Medulla oblongata (tissue), 1 donor: ENCODE data around the gene ABCA4.
"Not testable (repeated sequence)": the region's sequence is repeated elsewhere in the genome, so short reads cannot be mapped to it uniquely, and the experiment has no call there.

Source experiments
- DNase-seq: peaks from one replicate; pipeline ENCODE4 v3.0.0-alpha.2; 2015; ENCODE audit errors: extremely low spot score

Gene ABCA4

DNA sequence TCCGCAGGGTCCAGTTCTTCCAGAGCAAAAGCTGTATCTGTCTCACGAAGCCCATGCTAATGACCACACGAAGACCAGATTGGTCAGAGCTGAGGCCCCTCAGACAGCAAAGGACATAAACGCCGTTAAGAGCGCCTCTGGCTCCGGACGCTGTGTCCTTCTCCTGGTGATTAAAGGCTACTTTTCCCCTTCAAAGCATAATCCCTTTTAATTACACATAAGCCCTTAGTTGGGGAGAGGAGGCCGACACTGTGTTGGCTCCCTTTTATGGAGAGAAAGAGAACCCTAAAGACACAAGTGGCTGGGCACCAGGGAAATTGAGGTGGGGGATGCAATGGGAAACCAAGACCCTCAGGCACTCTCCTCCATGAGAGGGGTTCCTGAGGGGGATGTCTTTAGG is at the start of gene ABCA4:
TSS of gene ABCA4 (minus strand) at position 158 of the 400 bp plus-strand sequence. CDS start at position 55, 103 bp downstream.
- no peak for DNase-seq

DNA sequence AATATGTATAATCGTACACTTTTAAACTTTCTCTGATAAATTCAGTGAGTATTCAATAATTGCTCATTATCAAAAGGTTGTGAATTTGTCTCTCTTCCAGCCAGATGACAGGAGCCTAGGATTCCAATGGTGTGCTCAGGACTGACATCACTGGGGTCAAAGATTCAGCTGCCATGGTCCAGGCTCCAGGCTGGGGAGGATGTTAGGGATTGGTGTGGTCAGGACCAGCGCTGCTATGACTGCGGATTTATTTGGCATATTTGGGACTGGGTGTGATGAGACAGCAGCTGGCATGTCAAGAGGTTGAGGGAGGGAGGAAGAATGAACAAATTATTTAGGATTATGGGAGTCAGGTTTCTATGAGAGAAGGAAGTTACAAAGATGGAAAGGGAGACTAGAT is 48.2 kb upstream of the ABCA4 start:
- DNase-seq: no peak

DNA sequence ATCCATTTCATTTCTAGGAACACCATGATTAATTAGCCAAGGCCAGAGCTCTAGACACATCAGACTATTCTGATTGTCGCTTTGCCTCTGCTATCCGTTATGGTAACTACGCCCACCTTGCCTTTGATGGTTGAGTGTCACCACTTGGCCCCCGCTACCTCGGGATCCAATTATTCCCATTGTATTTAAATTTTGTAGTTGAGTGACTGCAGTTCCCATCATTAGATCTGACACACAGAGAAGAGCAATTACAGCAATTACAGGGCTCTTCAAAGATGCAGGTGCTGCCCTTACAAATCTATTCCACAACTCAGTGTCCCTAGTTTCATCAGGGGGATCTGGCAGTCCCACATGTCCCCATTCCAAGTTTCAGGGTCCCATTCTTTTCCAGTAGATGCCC is 44.9 kb upstream of the ABCA4 start:
- DNase-seq: no peak

DNA sequence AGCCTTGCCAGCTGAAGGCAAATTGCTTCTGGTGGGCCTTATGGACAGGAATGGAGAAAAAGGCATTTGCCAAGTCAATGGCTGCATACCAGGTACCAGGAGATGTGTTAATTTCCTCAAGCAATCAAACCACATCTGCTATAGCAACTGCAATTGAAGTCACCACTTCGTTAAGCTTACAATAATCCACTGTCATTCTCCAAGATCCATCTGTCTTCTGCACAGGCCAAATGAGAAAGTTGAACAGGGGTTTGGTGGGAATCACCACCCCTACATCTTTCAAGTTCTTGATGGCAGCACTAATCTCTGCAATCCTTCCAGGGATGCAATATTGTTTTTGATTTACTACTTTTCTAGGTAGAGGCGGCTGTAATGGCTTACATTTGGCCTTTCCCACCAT is 43.9 kb upstream of the ABCA4 start:
- DNase-seq: not testable (repeated sequence)

DNA sequence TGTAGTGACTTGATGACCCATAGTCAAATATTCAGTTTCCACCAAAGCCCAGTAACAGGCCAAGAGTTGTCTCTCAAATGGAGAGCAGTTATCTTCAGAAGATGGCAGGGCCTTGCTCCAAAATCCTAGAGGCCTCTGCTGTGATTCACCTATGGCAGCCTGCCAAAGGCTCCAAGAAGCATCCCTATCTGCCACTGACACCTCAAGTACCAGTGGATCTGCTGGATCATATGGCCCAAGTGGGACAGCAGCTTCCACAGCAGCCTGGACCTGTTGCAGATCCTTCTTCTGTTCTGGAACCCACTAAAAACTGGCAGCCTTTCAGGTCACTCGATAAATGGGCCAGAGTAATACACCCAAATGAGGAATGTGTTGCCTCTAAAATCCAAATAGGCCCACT is 43.2 kb upstream of the ABCA4 start:
- DNase-seq: not testable (repeated sequence)

DNA sequence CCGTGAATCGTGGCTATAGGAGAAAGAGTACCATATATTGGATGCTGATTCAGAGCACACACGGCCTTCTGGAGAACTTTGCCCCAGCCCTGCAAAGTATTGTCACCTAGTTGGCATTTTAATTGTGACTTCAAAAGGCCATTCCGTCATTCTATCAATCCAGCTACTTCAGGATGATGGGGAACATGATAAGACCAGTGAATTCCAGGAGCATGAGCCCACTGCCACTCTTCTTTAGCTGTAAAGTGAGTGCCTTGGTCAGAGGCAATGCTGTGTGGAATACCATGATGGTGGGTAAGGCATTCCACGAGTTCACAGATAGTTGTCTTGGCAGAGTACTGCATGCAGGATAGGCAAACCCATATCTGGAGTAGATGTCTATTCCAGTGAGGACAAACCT is 42.3 kb upstream of the ABCA4 start:
- not testable (repeated sequence) for DNase-seq

DNA sequence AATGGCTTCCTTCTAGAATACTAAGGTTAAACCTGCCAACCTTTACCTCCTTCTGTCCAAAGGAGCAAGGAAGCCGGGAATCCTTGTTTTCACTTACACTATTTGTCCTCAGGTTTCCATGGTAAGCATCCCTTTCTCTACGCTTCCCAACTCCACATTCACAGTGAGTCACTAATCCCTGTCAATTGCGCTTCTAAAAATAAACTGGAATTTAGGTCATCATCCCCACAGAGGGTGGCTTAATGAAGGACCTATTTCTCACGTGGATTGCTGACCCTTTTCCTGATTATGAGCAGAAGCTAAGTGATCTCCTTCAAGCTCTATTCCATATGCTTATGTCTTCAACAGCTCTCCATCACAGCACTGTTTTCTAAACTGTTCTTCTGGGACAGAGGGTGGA is 39.9 kb upstream of the ABCA4 start:
- peak; percentile 13 for DNase-seq

DNA sequence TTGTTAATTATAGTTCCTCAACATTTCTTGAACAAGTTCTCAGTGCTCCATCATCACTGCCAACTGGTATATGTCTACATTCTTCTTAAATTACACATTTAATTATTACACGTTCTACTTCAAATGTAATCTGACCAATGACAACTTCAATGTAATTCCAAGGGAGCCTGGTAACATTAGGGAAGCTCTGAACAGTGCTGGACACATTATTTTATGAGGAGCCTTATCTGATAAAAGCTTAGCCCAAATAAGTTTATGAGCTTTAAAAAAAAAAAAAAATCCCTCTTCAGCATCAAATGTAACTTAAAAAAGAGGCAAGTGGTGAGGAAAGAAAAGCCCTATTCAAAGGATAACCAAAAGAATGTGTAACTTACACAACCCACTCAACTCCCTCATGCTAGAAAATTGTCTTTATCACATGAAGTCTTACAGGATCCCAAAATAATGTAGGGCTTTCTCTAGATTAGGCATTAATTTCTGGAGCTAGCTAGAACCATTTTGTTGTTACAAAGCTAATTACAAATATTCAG is 35.2 kb upstream of the ABCA4 start:
- no peak for DNase-seq

DNA sequence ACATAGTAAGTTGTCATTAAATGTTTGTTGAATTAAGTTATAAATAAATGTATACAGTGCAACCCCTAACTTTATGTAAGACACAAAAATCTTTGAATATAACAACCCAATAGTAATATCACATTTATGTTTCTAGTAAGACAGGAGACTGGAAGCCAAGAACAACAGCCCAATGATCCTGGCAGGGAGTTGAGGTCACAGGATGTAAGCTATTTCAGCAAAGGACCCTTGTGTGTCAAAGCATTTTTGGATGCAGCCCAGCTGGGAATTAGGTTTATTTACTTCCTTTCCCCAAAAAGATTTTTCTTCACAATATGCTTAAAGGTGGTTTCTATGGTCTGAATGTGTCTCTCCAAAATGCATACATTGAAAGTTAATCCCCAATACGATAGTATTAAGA is 34.0 kb upstream of the ABCA4 start:
- DNase-seq: no peak

DNA sequence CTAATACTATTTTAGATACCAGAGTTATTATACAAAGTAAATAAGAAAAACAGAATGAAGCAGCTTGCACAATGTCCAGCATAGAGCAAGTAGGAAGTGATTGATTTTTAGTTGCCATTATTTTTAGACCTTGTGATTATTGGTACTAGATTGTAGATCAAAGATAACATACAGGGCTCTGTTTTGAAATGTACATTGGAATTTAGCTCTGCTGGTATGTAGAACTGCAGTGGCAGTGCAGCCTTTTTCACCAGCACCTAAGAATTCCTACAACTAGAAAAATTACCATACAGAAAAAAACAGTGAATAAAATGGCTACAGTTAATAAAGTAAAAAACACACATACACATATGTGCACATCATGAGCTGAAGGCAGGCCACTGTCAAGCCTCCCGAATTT is 32.2 kb upstream of the ABCA4 start:
- DNase-seq: no peak

DNA sequence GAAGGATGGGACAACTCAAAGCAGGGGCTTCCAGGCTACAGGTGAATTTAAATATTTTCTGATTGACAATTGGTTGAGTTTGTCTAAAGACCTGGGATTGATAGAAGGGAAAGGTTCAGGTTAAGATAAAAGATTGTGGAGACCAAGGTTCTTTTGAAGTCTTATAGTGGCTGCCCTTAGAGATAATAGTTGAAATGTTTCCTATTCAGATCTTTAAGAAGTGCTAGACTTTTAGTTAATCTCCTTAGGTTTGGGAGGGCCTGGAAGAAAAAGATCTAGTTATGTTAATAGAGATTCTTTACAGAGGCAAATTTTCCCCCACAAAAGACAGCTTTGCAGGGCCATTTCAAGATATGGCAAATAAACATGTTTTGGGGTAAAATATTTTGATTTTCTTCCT is 28.2 kb upstream of the ABCA4 start:
- DNase-seq: not testable (repeated sequence)

DNA sequence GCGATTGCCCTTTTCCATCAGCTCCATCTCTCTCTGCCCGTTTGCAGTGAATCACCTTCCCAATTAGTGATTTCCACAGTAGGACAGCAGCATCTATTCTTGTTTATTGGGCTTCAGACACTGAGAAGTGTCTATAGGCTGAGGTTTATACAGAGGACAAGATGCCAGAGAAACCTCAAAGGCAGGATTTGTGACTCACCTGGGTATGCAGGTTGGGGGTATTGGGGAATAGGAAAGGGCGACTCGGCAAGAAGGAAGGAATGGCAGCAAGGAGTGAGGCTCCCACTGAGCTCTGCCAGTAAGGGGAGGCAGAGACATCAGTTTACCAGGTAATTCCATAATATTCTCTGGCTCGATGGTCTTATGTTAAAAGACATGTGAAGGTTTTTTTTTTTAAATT is 25.3 kb upstream of the ABCA4 start:
- no peak for DNase-seq

DNA sequence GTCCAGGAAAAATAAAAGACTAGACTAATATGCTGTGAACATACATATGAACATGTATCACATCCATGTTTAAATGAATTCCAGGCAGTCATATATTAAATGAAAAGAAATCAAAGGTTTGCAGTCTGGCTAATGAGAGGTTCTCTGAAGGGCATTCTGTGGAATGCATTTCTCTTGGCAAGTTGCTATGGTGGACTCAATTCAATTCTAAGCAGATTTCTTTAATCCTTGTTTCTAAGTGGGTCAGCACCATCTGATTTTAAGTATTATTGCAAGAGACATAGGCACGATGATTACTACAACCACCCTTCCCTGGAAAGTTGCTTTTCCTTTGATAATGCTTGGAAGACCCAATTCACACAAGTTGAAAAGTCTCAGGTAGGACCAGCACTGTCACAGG is 23.9 kb upstream of the ABCA4 start:
- DNase-seq: no peak

DNA sequence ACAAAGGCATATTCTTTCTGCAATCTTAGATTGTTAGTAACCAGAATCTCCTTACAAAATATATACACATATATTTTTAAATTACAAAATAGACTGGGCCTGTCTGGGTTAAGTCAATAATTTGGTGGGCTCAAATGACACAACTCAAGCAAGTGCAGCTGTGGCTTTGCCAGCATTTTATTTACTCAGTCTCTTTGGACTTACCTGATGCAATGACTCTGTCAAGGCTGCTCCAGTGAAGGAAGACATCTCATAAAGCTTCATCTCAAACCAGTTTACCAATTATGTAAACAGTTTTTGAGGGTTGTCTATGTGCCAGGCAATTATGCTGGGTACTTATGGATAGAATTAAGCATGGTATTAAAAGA is 22.8 kb upstream of the ABCA4 start:
- no peak for DNase-seq

DNA sequence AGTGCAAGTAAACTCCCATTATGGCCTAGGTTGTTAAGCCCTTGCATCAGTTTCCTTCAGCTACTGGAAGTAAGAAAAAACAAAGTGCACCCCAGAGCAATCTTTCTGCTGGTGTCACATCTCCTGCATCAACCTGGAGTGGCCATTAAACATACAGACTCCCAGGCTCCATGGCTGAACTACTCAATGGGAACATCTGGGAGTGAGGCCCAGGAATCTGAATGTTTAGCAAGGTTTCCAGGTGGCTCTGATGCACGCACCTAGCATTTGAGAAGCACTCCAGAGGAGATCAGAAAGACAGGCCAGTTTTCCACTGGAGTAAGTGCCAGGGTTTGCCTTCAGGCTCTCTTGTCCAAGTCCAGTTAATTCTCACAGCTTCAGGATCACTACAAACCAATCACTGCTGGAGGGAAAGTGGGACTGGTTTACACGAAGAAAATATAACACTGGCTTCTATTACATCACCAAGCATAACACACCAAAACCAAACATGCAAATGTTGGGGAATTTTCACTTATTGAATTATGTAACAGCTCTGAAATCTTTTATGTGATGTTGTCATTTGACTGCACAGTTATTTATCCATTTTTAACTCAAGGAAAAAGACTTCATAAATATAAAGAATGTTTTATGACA is 22.3 kb upstream of the ABCA4 start:
- no peak for DNase-seq

DNA sequence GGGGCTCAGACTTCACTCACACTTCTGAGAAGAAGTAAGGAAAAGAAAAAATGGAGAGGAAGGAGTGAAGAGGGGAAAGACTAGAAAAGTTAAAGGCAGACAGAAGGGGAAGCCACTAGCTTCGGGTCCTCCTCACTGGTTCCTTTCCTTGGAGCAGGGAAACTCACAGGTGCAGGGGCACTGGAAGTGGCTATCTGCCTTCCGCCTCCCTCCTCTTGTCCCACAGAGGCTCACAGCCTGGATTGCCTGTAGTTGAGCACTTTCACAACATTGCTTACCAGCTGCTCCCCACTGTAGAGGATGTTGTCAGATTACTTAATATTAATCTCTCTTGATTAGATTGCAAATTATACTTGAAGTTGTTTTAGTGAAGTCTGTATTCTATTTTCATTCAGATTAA is 21.6 kb upstream of the ABCA4 start:
- DNase-seq: no peak

DNA sequence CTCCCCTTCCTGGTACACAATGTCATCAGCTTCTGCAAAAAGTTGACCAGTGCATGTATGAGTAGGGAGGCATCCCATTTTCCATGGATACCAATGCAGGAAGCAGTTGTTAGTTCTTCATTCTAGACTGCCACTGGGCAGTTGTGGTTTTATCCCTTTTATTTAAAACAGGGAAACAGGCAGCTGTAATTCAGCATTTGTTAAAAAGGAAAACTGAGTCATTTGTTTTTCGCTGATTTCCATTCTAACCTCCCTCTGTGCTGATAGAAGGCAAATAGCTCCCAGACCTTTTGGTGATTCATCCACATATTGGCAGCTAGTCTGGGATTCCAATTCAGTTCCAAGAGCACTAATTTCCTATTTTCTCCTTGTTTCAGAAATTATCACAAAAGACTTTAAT is 21.1 kb upstream of the ABCA4 start:
- no peak for DNase-seq

DNA sequence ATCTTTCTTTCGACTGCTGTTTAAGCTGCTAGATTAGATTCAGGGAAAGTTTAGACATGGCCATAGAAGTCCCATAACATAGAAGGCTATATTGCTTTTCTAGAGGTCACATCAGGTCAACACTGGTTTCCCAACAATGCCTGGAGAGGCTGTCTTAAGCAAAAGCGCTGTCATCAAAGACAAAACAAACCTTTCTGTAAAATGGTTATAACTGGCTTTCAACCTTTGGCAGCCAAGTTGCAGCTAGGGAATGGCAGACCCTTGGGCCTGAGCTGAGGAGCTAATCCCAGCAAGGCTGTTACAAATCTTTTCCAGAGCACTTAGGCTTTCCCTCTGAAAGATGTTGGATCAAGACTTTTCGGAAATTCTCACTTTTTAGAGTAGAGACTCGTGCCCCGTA is 11.2 kb upstream of the ABCA4 start:
- no peak for DNase-seq

DNA sequence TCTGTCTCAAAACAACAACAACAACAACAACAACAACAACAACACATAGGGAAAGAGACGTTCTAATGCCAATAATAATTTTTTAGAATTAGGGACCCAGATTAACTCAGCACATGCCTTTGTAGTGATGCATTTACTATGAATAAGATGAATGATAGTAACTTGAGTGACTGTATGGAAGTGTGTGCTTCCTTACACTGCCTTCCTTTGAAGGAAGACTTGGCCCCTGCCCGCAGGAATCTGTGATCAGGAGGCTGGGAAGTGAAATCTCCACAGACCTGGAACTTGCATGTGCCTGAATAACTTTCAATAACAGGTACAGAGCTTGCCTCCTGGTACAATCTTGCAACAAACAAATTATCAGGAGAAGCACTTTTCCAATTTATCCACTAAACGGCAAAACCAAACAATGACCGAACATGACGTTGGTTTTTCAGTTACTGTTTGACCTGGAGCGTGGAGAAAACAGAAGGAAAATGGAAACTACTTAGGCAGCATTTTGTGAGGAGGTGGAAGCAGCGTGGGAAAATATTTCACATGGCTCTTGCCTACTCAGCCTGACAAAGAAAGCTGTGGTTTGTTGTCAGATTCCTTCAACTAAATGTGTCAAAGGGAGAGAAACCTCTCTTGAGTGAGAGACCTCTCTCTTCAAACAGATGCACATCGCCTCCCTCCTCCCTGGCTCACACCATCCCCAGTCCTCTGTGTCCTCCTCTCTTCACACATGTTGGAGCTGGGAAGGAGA is 10.1 kb upstream of the ABCA4 start:
- no peak for DNase-seq

DNA sequence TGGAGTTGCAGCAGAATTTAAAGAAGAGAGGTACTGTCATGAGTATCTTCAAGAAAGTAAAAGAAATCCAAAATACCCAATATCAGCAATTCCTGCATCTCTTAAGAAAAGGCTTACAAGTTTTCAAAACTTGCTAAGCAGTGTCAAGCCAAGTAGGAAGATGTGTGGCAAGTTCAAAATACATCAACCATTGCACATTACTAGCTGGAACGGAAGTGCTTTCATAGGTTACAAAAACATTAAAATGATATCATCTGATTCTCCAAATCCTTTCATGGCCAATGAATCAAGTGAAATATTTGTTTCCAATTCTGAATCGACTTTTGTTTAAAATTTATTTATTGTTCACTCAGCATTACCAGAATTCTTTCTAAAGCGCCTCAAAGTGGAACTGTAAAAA is 5.7 kb upstream of the ABCA4 start:
- no peak for DNase-seq

DNA sequence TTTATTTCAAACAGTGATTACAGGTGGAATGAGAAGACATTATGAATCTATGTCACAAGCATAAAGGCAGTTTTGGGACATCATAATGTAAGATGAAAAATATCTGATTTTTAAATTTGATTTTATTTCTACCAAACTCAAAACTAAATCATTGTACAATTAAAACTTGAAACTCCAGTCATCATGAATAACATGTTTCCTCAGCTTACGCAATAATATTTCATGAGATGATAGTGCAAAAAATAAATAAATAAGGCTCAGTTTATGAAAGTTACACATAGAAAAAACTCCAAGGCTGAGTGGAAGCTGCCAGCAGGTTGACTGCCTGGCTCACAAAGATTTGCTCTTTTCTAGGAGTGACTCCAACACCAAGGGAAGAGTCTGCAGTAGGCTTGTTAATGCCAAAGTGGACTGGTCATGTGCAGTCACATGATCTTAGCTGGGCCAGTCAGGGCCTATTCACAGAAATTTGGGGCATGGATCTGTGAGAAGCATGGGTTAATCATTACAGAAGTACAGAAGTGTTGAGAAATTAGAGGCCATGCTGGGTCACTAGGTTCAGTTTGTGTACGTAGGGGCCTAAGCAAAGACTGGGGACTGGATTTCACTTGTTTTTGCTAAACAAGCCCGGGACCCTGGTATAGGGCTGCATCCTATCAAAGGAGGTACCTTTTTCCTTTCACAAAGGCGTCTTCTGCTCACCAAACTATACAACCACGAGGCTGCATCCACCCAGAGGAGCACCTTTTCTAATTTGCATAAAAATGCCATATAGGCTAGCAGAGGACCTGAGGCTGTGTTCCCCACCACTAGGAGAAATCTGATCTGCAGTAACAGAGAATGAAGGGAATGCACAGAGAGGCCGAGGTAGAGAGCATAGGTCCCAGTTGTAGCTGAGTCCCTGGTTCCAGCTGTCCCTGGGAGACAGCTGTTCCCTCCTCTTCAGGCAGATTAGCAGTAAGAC is 4.9 kb upstream of the ABCA4 start:
- DNase-seq: no peak

DNA sequence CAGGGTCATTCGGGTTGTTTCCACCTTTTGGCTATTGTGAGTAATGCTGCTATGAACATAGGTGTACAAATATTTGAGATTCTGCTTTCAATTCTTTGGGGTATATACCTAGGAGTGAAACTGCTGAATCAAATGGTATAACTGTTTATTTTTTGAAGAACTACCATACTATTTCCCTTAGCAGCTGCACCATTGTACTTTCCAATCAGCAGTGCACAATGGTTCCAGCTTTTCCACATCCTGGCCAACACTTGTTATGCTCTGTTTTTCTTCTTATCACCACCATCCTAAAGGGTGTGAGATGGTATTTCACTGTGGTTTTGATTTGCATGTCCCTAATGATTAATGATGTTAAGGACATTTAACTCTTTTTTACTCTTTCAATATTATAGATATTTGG is 3.6 kb upstream of the ABCA4 start:
- DNase-seq: no peak
